HG03575 (cell line): ENCODE results near the gene CCDC13.
"Not testable (repeated sequence)": the region's sequence is repeated elsewhere in the genome, so short reads cannot be mapped to it uniquely, and the experiment has no call there.

Experiments used
- ATAC-seq: cut with Tn5 transposase; IDR thresholded peaks from one replicate; pipeline ENCODE4 v1.9.1; 2021; ENCODE audit not compliant: unreplicated experiment, insufficient number of reproducible peaks, low FRiP score; ENCODE audit errors: extremely low read depth

CCDC13 gene

GRCh38 chr3:42772670-42773408 is at the start of gene CCDC13:
TSS of gene CCDC13 (minus strand) at chr3:42773253. CDS start at chr3:42758345, 14,908 bp downstream.
- ATAC-seq = peak; percentile 70

GRCh38 chr3:42822828-42823227 is 49.8 kb upstream of the CCDC13 start:
- no peak for ATAC-seq

DNA sequence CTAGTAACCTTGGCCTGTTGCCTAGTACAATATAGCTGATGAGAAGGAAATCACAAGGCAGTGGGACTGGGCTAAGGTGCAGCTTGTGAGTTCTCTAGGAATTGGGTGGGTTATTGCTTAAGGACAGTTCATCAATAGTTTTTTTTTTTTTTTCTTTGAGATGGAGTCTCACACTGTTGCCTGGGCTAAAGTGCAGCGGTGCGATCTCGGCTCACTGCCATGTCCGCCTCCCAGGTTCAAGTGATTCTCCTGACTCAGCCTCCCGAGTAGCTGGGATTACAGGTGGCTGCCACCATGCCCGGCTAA is 47.6 kb upstream of the CCDC13 start:
- no peak for ATAC-seq

- ATAC-seq = no peak
Measured at GRCh38 chr3:42819351-42819965, 46.4 kb upstream of the CCDC13 start.

DNA sequence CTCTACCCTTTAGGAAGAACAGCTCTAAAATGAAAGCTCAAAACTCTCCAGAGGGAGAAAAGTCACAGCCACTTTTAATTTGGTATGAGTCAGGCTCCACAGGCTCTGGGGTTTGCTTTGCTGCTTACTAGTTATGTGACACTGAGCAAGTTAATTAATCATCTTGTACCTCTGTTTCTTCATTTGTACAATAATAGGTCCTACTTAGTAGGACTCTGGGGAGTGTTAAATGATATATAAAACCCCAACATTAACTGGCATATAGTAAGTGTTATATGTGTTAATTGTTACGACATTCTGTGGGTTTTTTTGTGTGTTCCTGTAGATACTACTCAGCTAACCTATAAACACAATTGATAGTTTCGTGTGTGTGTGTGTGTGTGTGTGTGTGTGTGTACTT is 42.8 kb upstream of the CCDC13 start:
- no peak for ATAC-seq

GRCh38 chr3:42814914-42815507 is 42.0 kb upstream of the CCDC13 start:
- ATAC-seq = no peak

GRCh38 chr3:42814246-42814645 is 41.2 kb upstream of the CCDC13 start:
- ATAC-seq = no peak

GRCh38 chr3:42811118-42811883 is 38.2 kb upstream of the CCDC13 start:
- ATAC-seq = not testable (repeated sequence)

GRCh38 chr3:42810706-42811105 is 37.7 kb upstream of the CCDC13 start:
- ATAC-seq = not testable (repeated sequence)

DNA sequence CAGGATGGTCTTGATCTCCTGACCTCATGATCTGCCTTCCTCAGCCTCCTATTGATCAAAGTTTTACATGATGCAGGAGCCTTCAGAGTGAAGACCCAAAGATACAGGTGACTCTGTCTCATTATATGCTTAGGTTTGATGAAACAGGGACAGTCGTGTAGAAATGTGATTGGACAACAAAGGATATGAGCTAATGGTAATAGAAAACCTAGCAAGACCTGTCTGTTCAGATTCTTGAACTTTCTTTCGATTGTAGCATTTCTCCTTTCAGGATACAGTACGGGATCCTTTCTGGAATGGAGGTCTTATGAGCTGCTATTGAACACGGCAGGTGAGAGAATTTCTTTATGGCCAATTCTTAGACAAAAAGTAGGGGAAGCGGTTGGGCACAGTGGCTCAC is 36.1 kb upstream of the CCDC13 start, which contains the start of gene ACKR2:
TSS of gene ACKR2 (plus strand) at position 244 of the 400 bp plus-strand sequence. CDS start 55,058 bp downstream, outside the sequence.
- no peak for ATAC-seq

- no peak for ATAC-seq
Measured at GRCh38 chr3:42807929-42808328, 34.9 kb upstream of the CCDC13 start.

DNA sequence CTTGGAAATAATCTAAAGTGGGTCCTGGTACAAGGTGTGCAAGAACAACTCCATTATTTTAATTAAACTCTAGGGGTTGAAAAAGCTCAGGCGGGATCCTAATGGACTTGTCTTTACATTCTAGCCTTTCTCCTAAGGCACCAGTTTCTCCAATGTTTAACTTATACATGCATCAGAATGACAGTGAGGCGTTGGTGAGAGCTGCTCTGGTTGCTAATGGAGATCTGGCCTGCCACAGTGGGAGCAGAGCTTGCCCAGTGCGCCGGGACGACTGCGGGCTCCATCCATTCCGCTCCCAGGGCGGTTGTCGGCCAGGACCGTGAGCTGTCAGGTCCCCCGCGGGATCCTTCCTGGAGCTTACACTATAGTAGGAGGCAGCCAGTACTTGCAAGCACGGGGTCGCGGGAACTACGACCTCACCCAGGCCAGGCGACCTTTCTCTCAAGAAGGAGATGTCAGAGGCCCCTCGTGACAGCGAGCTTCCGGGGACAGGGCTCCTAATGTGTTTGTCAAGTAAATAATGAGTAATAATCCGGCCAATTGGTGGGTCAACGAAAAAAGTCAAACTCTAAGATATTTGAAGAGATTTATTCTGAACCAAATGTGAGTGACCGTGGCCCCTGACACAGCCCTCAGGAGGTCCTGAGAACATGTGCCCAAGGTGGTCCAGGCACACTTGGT is 32.2 kb upstream of the CCDC13 start:
- ATAC-seq = no peak

DNA sequence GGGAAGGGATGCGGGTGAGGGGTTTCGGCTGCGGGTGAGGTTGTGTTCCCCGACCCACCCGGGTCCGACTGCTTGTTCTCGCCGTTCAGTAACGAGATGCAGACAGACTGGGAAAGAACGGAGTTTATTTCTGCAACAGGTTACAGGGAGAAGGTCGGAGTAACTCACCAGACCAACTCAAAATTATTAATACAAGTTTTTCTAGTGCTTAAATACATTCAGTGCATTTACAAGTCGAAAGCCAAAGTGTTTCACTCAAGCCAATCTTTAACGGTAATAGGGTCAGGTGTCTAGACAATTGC is 31.7 kb upstream of the CCDC13 start:
- no peak for ATAC-seq

GRCh38 chr3:42804106-42804830 is 31.2 kb upstream of the CCDC13 start, which contains the start of gene HIGD1A:
TSS of gene HIGD1A (minus strand) at chr3:42804490. CDS start at chr3:42794253, 10,237 bp downstream.
- peak; percentile 84 for ATAC-seq

GRCh38 chr3:42803414-42804105 is 30.5 kb upstream of the CCDC13 start:
- no peak for ATAC-seq

DNA sequence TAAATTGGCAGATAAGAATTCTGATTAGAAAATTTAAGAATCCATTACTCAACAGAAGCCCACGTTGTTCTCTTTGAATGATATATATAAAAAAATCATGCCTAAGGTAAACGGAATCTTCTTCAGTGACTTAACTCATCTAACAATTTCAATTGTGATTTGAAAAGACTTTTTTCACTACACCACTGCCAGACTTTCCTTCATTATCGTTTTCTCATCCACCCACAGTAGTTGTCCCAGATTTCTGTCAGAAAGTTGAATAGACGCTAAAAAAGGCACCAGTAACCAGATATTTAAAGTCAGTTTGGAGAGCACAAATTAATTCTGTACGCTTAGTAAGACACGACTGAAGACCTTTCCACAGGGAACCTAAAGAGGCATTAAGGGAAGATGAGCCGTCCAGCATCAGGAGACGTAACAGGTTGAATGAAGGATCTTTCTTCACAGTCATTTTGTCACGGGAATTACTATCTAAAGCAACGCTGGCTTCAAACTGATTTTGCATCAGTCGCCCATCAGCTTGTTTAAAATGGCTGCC is 29.9 kb upstream of the CCDC13 start:
- ATAC-seq = no peak

- ATAC-seq = no peak
Measured at GRCh38 chr3:42801784-42802183, 28.7 kb upstream of the CCDC13 start.
